HepG2 (cell line): ENCODE measurements around the gene LBX2. TPM values are rescaled to one million over a fixed set of nuclear protein-coding genes. Genes with fewer than 3 reads are reported as not detected.

Experiments used
- ELF3 ChIP-seq: IDR thresholded peaks from 2 replicates; pipeline ENCODE4 v1.6.1; 2016; ENCODE audit warnings: missing genetic modification reagents, missing compliant biosample characterization
- FOXK1 ChIP-seq: sonication (generic); formaldehyde crosslinking; IDR thresholded peaks from 2 replicates; pipeline ENCODE4 v1.4.0; 2020; ENCODE audit warnings: low read depth, missing genetic modification reagents, borderline replicate concordance
- MIXL1 ChIP-seq: IDR thresholded peaks from 2 replicates; pipeline ENCODE4 v1.6.1; 2016
- NR2C2 ChIP-seq: sonication (generic); formaldehyde crosslinking; IDR thresholded peaks from 2 replicates; pipeline ENCODE4 v1.4.0; 2020; ENCODE audit warnings: missing genetic modification reagents, mild to moderate bottlenecking, moderate library complexity, borderline replicate concordance
- RAD21 ChIP-seq: fragments of 450-650 bp; formaldehyde crosslinking; IDR thresholded peaks from 2 replicates; pipeline ENCODE4 v1.5.0; 2020; ENCODE audit warnings: mild to moderate bottlenecking
- RFX5 ChIP-seq: IDR thresholded peaks from 2 replicates; pipeline ENCODE4 v1.6.1; 2011; ENCODE audit warnings: low read depth, low read length, improper control_type of control experiment
- TRIM22 ChIP-seq: fragments of 450-650 bp; IDR thresholded peaks from 2 replicates; pipeline ENCODE4 v1.6.1; 2017
- ZBTB44 ChIP-seq: sonication (generic); formaldehyde crosslinking; IDR thresholded peaks from 2 replicates; pipeline ENCODE4 v1.4.0; 2020; ENCODE audit warnings: missing genetic modification reagents
- ZFX ChIP-seq: sonication (generic); formaldehyde crosslinking; IDR thresholded peaks from 2 replicates; pipeline ENCODE4 v1.4.0; 2020; ENCODE audit warnings: mild to moderate bottlenecking, low read depth, missing genetic modification reagents, moderate library complexity
- ZNF180 ChIP-seq: sonication (generic); formaldehyde crosslinking; IDR thresholded peaks from 2 replicates; pipeline ENCODE4 v1.4.0; 2020; ENCODE audit warnings: low read depth, missing genetic modification reagents, borderline replicate concordance
- ZNF24 ChIP-seq: fragments of 450-650 bp; IDR thresholded peaks from 2 replicates; pipeline ENCODE4 v1.6.1; 2017; ENCODE audit warnings: antibody characterized with exemption, mild to moderate bottlenecking
- ZNF251 ChIP-seq: sonication (generic); formaldehyde crosslinking; IDR thresholded peaks from 2 replicates; pipeline ENCODE4 v1.9.0; 2021; ENCODE audit warnings: mild to moderate bottlenecking, missing genetic modification reagents
- ZNF264 ChIP-seq: sonication (generic); formaldehyde crosslinking; IDR thresholded peaks from 2 replicates; pipeline ENCODE4 v1.4.0; 2020; ENCODE audit warnings: missing genetic modification reagents
- ZNF510 ChIP-seq: sonication (generic); formaldehyde crosslinking; IDR thresholded peaks from 2 replicates; pipeline ENCODE4 v1.4.0; 2020; ENCODE audit warnings: low read depth, mild to moderate bottlenecking, missing genetic modification reagents
- ZNF569 ChIP-seq: sonication (generic); formaldehyde crosslinking; IDR thresholded peaks from 2 replicates; pipeline ENCODE4 v1.5.0; 2020; ENCODE audit warnings: mild to moderate bottlenecking, missing genetic modification reagents, moderate library complexity, borderline replicate concordance
- ZNF710 ChIP-seq: sonication (generic); formaldehyde crosslinking; IDR thresholded peaks from 2 replicates; pipeline ENCODE4 v1.5.0; 2020; ENCODE audit warnings: mild to moderate bottlenecking, missing genetic modification reagents, borderline replicate concordance
- ZNF776 ChIP-seq: sonication (generic); formaldehyde crosslinking; IDR thresholded peaks from 2 replicates; pipeline ENCODE4 v1.4.0; 2020; ENCODE audit warnings: mild to moderate bottlenecking, missing genetic modification reagents
- ZNF780A ChIP-seq: sonication (generic); formaldehyde crosslinking; IDR thresholded peaks from 2 replicates; pipeline ENCODE4 v1.8.0; 2022; ENCODE audit warnings: mild to moderate bottlenecking, missing genetic modification reagents, moderate library complexity
- polyA plus RNA-seq, 8 experiments: library from polyadenylated mRNA; depleted of rRNA in 3 of 8; stranded (reverse) in 7 of 8; unstranded in 1 of 8; fragments of >200 nt; fragmentation: Illumina TruSeq in 4 of 8; extraction: Trizol in 4 of 8; gene quantifications; 2 replicates each; pipeline versions ENCODE4 v1.2.1 to v1.2.3, GENCODE V29; 2011 to 2016; ENCODE audit warnings: low read depth in 4 of 8, missing spikeins in 1 of 8, mixed read lengths in 1 of 8; ENCODE audit not compliant: insufficient read depth in 1 of 8
- total RNA-seq, 5 experiments: library from RNA; depleted of rRNA; stranded (reverse); fragments of >200 nt; fragmentation: Illumina TruSeq; extraction: Trizol; gene quantifications; 2 replicates each; pipeline ENCODE4 v1.2.3, GENCODE V29; 2016; ENCODE audit warnings: low read depth in 1 of 5
- TF ChIP-seq, protein P1 (sequence below), 2 experiments: sonication (generic) in 1 of 2; formaldehyde crosslinking in 1 of 2; IDR thresholded peaks; 2 replicates each; pipeline versions ENCODE4 v1.4.0 to v1.6.1; 2018 to 2020; ENCODE audit warnings: missing genetic modification reagents in 2 of 2, borderline replicate concordance in 1 of 2, low read depth in 1 of 2, mild to moderate bottlenecking in 1 of 2, missing biosample characterization in 1 of 2
- TF ChIP-seq, protein P2 (sequence below): IDR thresholded peaks from 2 replicates; pipeline ENCODE4 v1.6.1; 2016; ENCODE audit warnings: missing compliant biosample characterization, missing genetic modification reagents, borderline replicate concordance

Gene LBX2
- total and polyA plus RNA-seq, 2 of the 13 experiments (the other 11 are each of a cell fraction or from before 2014, with no cell fraction given) = 6.4 to 8.1 TPM

DNA sequence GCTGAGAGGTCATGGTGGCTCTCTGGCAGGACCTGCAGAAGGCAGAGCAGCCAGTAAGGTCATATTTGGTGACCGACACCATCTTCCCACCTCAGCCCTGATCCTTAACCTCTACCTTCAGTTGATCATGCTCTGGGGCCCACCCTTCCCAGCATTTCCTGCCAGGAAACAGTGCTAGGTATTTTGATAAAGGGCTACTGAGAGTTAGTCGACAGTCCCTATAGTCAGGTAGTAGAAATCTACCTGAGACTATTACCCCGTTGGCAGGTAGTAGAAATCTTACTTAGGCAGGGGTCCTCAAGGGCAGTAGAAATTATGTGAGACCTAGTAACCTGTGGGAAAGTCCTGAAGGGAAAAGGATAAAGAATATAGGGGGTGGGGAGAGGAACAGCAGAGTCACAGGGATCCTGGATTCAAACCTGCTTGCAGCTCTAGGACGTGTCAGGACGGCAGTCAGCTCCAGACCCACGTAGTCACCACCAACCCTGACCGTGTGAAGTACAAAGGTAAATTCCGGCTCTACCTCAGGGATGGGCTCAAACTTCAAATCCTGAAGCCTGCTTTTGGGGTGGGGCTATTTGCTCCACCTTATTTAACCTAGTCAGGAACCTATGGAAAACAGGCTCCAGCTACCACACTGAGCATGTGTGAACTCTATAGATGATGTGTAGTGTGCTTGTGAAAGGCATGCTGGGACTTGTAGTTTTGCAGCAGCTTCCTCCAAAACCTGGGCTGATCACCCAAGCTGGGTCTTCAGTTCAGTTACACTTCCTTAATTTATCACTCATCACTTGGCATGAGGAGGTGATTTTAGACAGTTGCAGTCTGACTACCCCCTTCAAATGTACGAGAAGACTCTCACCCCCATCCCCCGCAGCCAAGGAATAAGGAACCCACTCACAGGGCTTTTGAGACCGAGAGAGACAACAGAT is 26.6 kb upstream of the LBX2 start, which contains the start of gene DQX1 (continued):
- TF ChIP-seq ZBTB44 (no peak), ZFX (no peak), ZNF251 (CRISPR knock-in tag) (no peak), ZNF510 (CRISPR knock-in tag) (peak; percentile 39; the same call in 1 of the 2 replicates), ZNF780A (no peak), ZNF24 (no peak), ELF3 (CRISPR knock-in tag) (peak; percentile 75; the same call in 1 of the 2 replicates), FOXK1 (CRISPR knock-in tag) (peak; percentile 72; the same call in 1 of the 2 replicates), RFX5 (0 out of 2 replicates have a peak, but pooled peaks have one; percentile 16), ZNF264 (no peak), ZNF180 (CRISPR knock-in tag) (no peak), ZNF776 (CRISPR knock-in tag) (no peak), RAD21 (CRISPR knock-in tag) (peak; percentile 22; the same call in 1 of the 2 replicates), NR2C2 (CRISPR knock-in tag) (peak; percentile 95), ZNF569 (0 out of 2 replicates have a peak, but pooled peaks have one; percentile 68), TRIM22 (no peak), MIXL1 (CRISPR knock-in tag) (peak; percentile 75; the same call in 1 of the 2 replicates), ZNF710 (no peak; the same call in 1 of the 2 replicates)
- TF ChIP-seq, protein P1, sequence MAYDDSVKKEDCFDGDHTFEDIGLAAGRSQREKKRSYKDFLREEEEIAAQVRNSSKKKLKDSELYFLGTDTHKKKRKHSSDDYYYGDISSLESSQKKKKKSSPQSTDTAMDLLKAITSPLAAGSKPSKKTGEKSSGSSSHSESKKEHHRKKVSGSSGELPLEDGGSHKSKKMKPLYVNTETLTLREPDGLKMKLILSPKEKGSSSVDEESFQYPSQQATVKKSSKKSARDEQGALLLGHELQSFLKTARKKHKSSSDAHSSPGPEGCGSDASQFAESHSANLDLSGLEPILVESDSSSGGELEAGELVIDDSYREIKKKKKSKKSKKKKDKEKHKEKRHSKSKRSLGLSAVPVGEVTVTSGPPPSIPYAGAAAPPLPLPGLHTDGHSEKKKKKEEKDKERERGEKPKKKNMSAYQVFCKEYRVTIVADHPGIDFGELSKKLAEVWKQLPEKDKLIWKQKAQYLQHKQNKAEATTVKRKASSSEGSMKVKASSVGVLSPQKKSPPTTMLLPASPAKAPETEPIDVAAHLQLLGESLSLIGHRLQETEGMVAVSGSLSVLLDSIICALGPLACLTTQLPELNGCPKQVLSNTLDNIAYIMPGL (CRISPR knock-in tag; IDR thresholded peaks at IDR 0.05; ENCODE audit: borderline replicate concordance in 1 of 2, low read depth in 1 of 2) = peak; percentile 24 to 52; a peak in 1 of 4 replicates
- TF ChIP-seq, protein P2, sequence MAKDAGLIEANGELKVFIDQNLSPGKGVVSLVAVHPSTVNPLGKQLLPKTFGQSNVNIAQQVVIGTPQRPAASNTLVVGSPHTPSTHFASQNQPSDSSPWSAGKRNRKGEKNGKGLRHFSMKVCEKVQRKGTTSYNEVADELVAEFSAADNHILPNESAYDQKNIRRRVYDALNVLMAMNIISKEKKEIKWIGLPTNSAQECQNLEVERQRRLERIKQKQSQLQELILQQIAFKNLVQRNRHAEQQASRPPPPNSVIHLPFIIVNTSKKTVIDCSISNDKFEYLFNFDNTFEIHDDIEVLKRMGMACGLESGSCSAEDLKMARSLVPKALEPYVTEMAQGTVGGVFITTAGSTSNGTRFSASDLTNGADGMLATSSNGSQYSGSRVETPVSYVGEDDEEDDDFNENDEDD (CRISPR knock-in tag) = peak; percentile 58; the same call in 1 of the 2 replicates
